NCI-H146 treated with DMSO at 0.1 percent for 48 hours (cell line): ENCODE measurements around the gene PIGM.

Source experiments
- DNase-seq: peaks from one replicate; lab custom pipeline; 2025; ENCODE audit not compliant: unreplicated experiment; lab: John Stamatoyannopoulos, UW

Gene PIGM

GRCh38 chr1:160031365-160032164 lies at the start of gene PIGM:
Gene PIGM, minus strand, starts transcription at chr1:160031990. Its CDS starts 251 bp downstream, at chr1:160031739.
- peak; percentile 91 for DNase-seq

- DNase-seq: no peak
Measured at GRCh38 chr1:160081261-160081936, 49.6 kb upstream of the PIGM start, which contains the start of gene KCNJ9. Gene KCNJ9, plus strand, starts transcription at chr1:160081538. Its CDS starts 2,493 bp downstream, at chr1:160084031.

GRCh38 chr1:160080381-160081100 lies 48.8 kb upstream of the PIGM start:
- DNase-seq: no peak

GRCh38 chr1:160079448-160079847 lies 47.7 kb upstream of the PIGM start:
- DNase-seq: no peak

GRCh38 chr1:160078512-160079195 lies 46.9 kb upstream of the PIGM start:
- DNase-seq: peak; percentile 9

GRCh38 chr1:160077486-160077885 lies 45.7 kb upstream of the PIGM start:
- DNase-seq: no peak

- DNase-seq: no peak
Measured at GRCh38 chr1:160076295-160076694, 44.5 kb upstream of the PIGM start.

- no peak for DNase-seq
Measured at GRCh38 chr1:160075836-160076235, 44.0 kb upstream of the PIGM start.

GRCh38 chr1:160074865-160075264 lies 43.1 kb upstream of the PIGM start:
- DNase-seq: no peak

GRCh38 chr1:160071289-160071688 lies 39.5 kb upstream of the PIGM start:
- DNase-seq: no peak

GRCh38 chr1:160070243-160071163 lies 38.7 kb upstream of the PIGM start:
- no peak for DNase-seq

GRCh38 chr1:160069460-160070231 lies 37.9 kb upstream of the PIGM start, which contains the start of gene KCNJ10:
Gene KCNJ10, minus strand, starts transcription at chr1:160070160. Its CDS starts 27,628 bp downstream, at chr1:160042532.
- DNase-seq: no peak

GRCh38 chr1:160068225-160068624 lies 36.4 kb upstream of the PIGM start:
- DNase-seq: no peak

- DNase-seq: no peak
Measured at GRCh38 chr1:160066829-160067745, 35.3 kb upstream of the PIGM start.

- no peak for DNase-seq
Measured at GRCh38 chr1:160064746-160065145, 33.0 kb upstream of the PIGM start.

GRCh38 chr1:160064164-160064563 lies 32.4 kb upstream of the PIGM start:
- no peak for DNase-seq

- no peak for DNase-seq
Measured at GRCh38 chr1:160063176-160063575, 31.4 kb upstream of the PIGM start.

- no peak for DNase-seq
Measured at GRCh38 chr1:160062230-160062532, 30.4 kb upstream of the PIGM start.
